A549 treated with GW870086 at 1 μM for 4 hours (cell line): ENCODE results near the gene SLCO1A2. TPM values are rescaled to one million over a fixed set of nuclear protein-coding genes. Genes with fewer than 3 reads are reported as not detected.

Experiments used
- total RNA-seq: library from RNA; stranded (reverse); fragments of 200-300 nt; extraction: Qiagen RNA extraction; gene quantifications from 5 replicates; pipeline ENCODE4 v1.2.3, GENCODE V29; 2022; ENCODE audit warnings: low read depth

SLCO1A2 gene
- 0.29 TPM in 1 of 5 replicates, not detected in the others for total RNA-seq

GRCh38 chr12:21334771-21335325 lies at the start of gene SLCO1A2:
TSS of gene SLCO1A2 (minus strand) at chr12:21334917. CDS start at chr12:21334647, 270 bp downstream.

GRCh38 chr12:21372602-21373001 lies 37.9 kb upstream of the SLCO1A2 start, which contains the start of gene IAPP:
TSS of gene IAPP (plus strand) at chr12:21372902. CDS start at chr12:21373352, 450 bp downstream.

Other genes with a start within 250 kb of the SLCO1A2 start
- 0.19 to 0.46 TPM (median 0.29 TPM) in 5 replicates for gene SLCO1B1, start 203.7 kb downstream of the SLCO1A2 start, total RNA-seq
- not detected in 5 replicates for gene IAPP, start 38.0 kb upstream of the SLCO1A2 start, total RNA-seq
- 6.1 to 8.4 TPM (median 8.0 TPM) in 5 replicates for gene PYROXD1, start 102.7 kb upstream of the SLCO1A2 start, total RNA-seq
- gene RECQL, start 166.7 kb upstream of the SLCO1A2 start, total RNA-seq: 47.9 to 80.9 TPM (median 65.3 TPM) in 5 replicates
- 74.6 to 101 TPM (median 92.4 TPM) in 5 replicates for gene GOLT1B, start 166.9 kb upstream of the SLCO1A2 start, total RNA-seq
- gene SPX, start 191.4 kb upstream of the SLCO1A2 start, total RNA-seq: 3.4 to 4.4 TPM (median 3.7 TPM) in 5 replicates